ENCODE results near the gene SLC26A6. TPM values are rescaled to one million over a fixed set of nuclear protein-coding genes. Genes with fewer than 3 reads are reported as not detected.

The SLC26A6 gene, protein sequence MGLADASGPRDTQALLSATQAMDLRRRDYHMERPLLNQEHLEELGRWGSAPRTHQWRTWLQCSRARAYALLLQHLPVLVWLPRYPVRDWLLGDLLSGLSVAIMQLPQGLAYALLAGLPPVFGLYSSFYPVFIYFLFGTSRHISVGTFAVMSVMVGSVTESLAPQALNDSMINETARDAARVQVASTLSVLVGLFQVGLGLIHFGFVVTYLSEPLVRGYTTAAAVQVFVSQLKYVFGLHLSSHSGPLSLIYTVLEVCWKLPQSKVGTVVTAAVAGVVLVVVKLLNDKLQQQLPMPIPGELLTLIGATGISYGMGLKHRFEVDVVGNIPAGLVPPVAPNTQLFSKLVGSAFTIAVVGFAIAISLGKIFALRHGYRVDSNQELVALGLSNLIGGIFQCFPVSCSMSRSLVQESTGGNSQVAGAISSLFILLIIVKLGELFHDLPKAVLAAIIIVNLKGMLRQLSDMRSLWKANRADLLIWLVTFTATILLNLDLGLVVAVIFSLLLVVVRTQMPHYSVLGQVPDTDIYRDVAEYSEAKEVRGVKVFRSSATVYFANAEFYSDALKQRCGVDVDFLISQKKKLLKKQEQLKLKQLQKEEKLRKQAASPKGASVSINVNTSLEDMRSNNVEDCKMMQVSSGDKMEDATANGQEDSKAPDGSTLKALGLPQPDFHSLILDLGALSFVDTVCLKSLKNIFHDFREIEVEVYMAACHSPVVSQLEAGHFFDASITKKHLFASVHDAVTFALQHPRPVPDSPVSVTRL
- total RNA-seq = 49.5 and 53.8 TPM in 2 replicates

DNA sequence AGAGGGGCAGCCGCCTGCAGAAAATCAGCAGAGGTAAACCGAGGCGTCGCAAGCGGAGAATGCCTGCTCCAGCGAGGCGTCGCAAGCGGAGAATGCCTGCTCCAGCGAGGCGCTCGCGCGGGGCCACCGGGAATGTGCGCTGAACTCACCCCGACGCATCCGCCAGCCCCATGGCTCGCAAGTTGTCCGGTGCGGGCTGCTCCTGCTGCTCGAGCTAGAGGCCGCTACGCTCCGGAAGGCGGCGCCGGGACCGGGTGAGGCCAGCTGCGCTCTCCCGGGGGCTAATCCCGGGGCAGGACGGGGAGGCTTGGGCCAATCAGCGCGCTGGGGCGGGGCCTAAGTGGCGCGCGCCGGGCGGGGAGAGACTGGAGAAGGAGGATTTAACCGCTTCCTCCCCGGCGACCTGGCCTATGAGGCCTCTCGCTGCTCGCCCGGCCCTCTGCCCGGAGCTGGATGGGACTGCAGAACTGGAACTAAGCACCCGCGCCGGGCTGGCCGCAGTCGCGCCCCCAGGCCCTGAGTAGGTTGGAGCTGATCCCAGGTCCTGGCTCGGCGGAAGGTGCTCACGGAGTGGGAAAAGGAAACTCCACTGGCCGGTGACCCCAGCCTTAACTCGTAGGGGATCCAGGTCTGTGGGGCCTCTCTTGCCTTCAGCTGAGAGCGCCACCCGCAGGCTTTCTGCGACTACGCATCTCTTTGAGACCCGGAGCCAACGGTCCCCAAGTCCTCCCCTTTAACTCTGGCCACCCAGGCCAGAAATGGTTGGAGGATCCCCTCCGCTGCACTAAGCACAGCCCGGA lies at the start of gene SLC26A6:
SLC26A6 (minus strand) TSS at position 240 of the 800 bp plus-strand sequence; CDS start at position 172, 68 bp downstream.

DNA sequence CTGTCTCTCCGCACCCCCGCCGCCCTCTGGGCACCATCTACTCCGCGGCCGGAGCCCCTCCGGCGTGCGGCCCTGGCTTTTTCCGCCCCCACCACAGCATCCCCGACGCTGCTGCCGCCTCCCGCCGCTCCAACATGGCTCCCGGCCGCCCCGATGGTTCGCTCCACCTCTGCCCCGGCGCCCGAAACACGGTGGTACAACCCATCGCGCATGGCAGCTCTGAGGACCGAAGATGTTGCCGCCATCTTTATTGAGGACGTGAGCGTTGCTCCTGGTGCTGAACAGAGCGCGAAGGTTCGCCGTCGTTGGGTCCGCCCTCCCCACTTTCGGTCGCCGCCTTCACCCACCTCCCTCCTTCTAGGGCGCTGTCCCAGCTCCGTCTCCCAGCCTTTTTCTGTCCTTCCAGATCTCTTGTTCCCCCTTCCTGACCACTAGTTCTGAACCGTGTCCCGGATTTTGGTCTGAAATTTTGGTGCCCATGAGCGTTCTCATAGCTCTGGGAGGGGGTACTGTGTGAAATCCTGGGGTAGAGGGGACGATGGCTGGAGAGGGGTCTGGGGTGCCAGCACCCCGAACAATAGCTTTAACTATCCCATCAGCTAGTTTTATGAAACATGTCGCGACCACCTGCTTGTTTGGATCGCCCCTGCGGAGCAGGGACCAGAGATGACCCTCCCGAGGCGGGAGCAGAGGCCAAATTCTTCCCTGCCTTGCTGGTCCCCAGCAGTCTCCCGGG lies 27.7 kb upstream of the SLC26A6 start, which contains the start of gene CELSR3:
CELSR3 (minus strand) TSS at position 134 of the 736 bp plus-strand sequence. CDS start 252 bp downstream, outside the sequence.

DNA sequence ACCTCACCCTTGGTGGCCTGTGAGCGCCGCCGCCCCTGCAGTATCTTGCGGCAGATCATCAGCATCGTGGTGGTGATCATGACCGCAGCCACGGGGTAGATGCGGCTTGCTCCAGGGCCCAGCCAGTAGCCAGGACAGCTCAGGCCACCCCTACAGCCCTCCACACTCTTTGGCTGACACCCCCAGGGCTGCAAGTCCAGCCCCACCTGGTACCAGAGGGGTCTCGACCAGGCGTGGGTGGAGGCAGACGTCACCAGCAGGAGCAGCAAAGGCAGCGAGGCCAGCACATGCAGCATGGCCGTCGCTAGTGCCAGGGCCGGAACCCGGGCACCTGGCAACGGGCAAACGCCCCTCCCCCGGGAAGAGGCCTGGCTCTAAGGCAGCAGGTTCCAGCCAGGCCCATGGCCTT lies 13.8 kb downstream of the SLC26A6 start, which contains the start of gene TMEM89:
TMEM89 (minus strand) TSS at position 309 of the 409 bp plus-strand sequence; CDS start at position 296, 13 bp downstream.

DNA sequence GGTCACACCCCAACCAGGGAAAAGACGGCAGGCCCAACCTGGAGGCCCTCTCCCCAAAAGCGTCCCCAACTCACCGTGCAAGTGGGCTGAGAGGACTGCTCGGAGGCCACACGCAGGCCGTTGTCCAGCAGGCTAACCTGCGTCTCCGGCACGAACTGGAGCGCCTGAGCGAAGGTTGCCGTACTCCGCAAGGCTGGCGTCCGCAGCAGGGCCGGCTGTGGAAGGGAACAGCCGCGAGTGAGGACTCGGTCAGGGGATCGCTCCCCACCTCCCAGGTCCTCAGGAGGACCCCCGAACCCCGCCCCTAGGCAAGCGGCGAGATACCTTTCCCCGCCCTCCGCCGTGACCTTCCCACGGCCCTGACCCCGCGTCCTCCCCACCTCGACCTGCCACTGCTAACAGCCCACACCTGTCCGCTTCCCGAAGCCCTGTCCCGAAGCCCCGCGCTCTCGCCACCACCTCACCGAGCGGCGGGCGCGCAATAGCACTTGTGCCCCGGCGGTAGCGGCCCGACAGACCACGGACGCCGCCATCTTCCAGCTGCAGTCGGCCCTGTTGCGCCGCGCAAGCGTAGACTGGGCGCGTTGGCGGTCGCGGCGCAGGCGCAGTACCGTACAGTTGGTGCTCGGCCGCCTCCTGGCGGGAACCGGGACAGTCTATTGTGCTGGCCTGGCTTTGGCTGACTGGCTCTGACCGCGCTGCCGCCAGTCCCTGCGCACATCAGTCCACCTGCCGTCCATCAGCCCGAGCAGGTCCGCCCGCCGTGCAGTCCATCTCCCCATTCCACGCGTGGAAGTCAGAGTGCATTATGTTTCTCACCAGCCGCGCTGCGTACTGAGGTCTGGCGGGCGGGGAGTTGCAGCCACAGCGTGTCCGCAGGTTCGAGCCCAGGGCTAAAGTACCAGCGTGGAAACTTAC lies 25.9 kb downstream of the SLC26A6 start, which contains the start of gene UQCRC1:
UQCRC1 (minus strand) TSS at position 559 of the 918 bp plus-strand sequence; CDS start at position 533, 26 bp downstream.

DNA sequence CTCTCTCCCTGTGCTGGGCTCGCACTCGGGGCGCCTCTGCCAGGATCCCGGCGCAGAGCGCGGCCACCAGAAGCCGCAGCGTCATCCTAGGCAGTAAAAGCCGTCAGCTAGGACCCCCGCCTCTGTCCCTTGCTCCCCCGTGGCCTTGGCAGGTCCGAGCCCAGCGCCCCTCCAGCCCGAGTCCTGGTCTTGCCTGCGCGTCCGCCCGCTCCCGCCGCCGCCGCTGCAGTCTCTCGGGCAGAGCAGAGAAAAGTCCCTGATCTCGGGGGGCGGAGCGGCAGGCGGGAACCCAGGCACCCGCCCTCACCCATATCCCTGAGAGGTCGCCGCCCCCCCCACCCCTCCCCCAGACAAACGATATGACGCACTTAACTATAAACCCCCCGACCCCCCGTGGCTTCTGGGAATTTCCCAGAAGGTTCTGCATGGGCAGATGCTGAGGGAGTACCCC lies 40.2 kb downstream of the SLC26A6 start, which contains the start of gene COL7A1:
COL7A1 (minus strand) TSS at position 255 of the 451 bp plus-strand sequence; CDS start at position 85, 170 bp downstream.

Small RNA genes within 50 kb of the gene (small RNA-seq; reads per million reads assigned to genes)
- not detected for gene AC141002.1 (ENCODE audit: low replicate concordance)

Other genes starting within 250 kb of the SLC26A6 start
- 16.9 and 37.4 TPM in 2 replicates for gene PLXNB1, start 205.4 kb downstream of the SLC26A6 start, total RNA-seq
- 15.3 and 17.1 TPM in 2 replicates for gene CCDC51, start 195.3 kb downstream of the SLC26A6 start, total RNA-seq
- gene TMA7, start 195.2 kb downstream of the SLC26A6 start, total RNA-seq = 108 and 139 TPM in 2 replicates
- 3.1 and 15.2 TPM in 2 replicates for gene ATRIP, start 188.7 kb downstream of the SLC26A6 start, total RNA-seq
- gene SHISA5, start 131.3 kb downstream of the SLC26A6 start, total RNA-seq = 192 and 194 TPM in 2 replicates
- gene PFKFB4, start 78.7 kb downstream of the SLC26A6 start, total RNA-seq = 7.9 and 45.8 TPM in 2 replicates
- 2.2 and 25.1 TPM in 2 replicates for gene UCN2, start 71.7 kb downstream of the SLC26A6 start, total RNA-seq
- 23.6 and 259 TPM in 2 replicates for gene COL7A1, start 40.1 kb downstream of the SLC26A6 start, total RNA-seq
- 448 and 544 TPM in 2 replicates for gene UQCRC1, start 25.8 kb downstream of the SLC26A6 start, total RNA-seq
- not detected in 2 replicates for gene TMEM89, start 13.7 kb downstream of the SLC26A6 start, total RNA-seq
- 1.1 and 2.4 TPM in 2 replicates for gene CELSR3, start 27.4 kb upstream of the SLC26A6 start, total RNA-seq
- 21.9 and 23.8 TPM in 2 replicates for gene NCKIPSD, start 50.5 kb upstream of the SLC26A6 start, total RNA-seq
- 38.7 and 39.9 TPM in 2 replicates for gene IP6K2, start 81.8 kb upstream of the SLC26A6 start, total RNA-seq
- gene PRKAR2A, start 212.4 kb upstream of the SLC26A6 start, total RNA-seq = 35.5 and 73.4 TPM in 2 replicates

Data from placental pericyte (primary cell).